NCI-H774 (cell line): ENCODE results near the gene MMD.
"Not testable (repeated sequence)": the region's sequence is repeated elsewhere in the genome, so short reads cannot be mapped to it uniquely, and the experiment has no call there.

Experiments used
- DNase-seq: peaks from one replicate; lab custom pipeline; 2025; lab: John Stamatoyannopoulos, UW

MMD gene

GRCh38 chr17:55420067-55420775 lies 1.4 kb downstream of the MMD start:
- DNase-seq = no peak

DNA sequence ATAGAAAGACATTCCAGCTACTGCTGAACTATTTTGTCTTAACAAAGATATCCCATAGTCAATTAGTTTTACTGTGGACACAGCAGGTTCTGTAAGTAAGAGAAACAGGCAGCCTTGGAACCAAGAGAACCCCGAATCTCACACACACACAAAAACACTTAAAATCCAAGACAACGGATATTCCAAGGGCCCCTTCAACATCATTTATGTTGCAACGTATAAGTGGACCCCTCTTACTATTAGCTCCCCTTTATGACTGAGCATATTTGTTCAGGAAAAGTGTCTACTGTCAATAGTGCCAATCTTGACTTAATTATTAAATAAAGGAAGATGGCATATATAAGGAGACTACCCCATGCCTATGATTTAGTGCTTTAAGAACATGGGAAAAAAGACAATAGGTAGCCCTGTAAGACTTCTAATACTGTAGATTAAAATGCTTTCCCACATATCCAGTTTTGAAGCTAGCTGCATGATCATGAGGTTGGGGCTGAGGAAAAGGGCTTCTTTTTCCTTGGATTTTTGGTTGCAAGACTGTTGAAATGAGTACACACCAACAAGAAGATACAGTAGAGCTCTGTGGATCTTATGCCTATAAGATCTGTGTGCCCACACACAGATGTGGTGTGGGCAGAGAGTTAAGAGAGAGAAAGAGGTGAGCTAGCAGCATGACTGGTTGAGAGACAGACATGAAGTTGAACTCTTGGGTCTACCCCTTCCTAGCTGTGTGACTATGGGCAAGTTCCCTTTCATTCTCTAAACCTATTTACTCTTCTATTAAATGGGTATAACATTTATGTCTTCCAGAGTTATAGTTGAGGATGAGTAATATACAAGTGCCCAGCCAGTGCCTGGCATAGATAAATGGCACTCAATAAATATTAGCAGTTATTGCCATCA lies 3.0 kb downstream of the MMD start:
- DNase-seq = no peak

- DNase-seq = no peak
Observed at GRCh38 chr17:55417411-55418268, 4.0 kb downstream of the MMD start.

DNA sequence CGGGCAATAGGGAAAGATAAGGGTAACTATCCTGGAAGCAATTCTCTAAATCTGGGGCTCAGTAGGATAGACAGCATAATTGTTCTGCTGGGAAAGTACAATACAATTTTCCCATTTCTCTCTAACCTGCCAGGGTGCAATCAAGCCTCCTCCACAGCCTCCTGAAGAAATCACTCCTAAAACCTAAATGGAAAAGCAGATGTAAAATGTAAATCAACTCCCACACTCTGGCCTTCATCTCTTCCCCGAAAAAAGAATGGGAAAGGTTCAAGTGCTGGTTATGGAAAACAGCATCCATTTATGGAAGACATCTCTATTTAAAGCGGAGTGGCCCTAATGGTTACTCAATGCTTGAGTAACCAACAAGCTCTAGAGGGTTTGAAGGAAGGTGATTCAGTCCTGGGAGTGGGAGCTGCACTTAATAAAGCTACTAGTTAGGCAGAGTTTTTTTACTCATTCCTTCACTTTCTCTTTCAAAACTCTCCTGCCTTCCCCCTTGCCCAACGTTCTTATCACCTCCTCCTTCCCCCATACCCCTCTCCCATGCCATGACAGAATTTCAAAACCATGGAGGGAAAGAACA lies 5.1 kb downstream of the MMD start:
- DNase-seq = no peak

DNA sequence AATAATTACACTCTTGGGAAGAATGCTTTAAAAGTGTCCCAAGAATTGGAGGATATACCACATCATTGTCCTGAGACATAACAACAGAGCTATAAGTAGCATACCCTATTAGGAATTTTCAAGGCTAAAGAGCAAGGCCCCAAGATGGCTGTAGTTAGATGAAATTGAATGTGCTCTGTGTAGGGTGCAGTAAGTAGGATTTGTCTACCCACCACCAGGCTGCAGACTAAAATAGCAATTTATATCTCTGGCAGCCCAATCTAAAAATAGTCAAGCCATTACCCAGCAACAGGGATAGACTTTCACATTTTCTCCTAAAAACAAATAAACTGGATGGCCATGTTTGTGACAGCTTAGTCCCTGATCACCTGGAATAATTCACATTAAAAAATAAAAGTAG lies 5.6 kb downstream of the MMD start:
- DNase-seq = no peak

- DNase-seq = no peak
Observed at GRCh38 chr17:55414983-55415382, 6.7 kb downstream of the MMD start.

DNA sequence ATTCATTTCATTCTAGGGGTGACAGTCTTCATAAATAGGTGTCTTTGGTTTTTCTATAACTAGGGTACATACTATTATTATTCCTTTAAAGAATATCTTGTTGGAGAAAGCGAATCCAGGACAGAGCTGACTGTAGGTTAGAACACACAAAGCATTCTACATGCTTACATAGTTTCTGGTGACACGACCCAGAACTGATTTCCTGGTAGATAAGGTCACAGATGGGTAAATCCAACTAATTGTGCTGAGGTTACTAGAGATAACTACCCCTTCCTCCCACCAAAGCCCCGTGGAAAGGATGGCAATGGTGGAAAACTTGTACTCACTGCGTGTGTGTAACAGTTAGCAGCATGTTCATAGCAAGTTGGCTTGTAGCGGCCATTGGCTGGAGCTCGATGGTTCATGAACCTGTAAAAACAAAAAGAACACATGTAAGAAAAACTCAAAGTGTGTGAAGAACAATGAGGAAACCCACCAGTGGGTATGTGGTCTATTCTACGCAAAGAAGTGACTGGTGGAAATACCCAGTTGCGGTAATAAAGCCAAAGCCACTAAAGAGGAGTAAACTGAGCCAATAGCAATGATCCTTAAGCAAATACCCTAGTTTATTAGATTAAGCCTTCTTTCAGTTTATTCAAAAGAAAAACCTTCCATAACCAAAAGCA lies 7.7 kb downstream of the MMD start:
- no peak for DNase-seq

- DNase-seq = no peak
Observed at GRCh38 chr17:55411463-55411855, 10.2 kb downstream of the MMD start.

- DNase-seq = no peak
Observed at GRCh38 chr17:55410722-55411462, 10.7 kb downstream of the MMD start.

- no peak for DNase-seq
Observed at GRCh38 chr17:55409030-55409800, 12.4 kb downstream of the MMD start.

GRCh38 chr17:55407641-55408566 lies 13.7 kb downstream of the MMD start:
- no peak for DNase-seq

DNA sequence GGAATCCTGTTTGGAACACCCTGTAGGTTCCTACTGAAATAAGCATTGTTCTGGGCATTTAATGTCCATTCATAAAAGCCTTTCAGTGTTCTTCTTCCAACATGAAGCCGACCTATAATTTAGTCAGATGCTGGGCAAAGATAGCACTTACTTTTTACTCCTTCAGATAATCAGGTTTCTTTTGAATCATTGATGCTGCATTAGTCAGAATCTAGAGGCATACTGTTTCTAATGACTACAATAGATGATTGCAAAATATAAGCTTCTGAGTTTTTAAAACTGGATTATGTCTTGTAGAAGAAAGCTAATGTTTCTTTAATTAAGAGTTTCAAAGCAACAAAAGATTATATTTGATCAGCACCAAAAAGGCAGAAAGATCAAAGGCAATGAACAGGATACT lies 16.0 kb downstream of the MMD start:
- no peak for DNase-seq

DNA sequence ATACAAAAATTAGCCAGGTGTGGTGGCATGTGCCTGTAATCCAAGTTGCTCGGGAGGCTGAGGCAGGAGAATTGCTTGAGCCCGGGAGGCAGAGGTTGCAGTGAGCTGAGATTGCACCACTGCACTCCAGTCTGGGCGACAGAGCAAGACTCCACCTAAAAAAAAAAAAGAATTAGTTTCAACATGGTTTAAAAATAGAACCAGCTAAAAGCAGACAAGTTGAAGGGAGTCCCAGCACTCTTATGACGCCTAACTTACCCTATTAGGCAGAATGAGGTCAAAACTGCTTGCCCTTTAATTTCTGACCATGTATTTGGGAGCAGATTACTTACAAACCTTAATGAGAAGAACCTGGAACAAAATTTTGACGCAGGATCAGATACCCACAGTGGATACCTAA lies 17.4 kb downstream of the MMD start:
- DNase-seq = not testable (repeated sequence)

- no peak for DNase-seq
Observed at GRCh38 chr17:55402374-55402773, 19.3 kb downstream of the MMD start.

DNA sequence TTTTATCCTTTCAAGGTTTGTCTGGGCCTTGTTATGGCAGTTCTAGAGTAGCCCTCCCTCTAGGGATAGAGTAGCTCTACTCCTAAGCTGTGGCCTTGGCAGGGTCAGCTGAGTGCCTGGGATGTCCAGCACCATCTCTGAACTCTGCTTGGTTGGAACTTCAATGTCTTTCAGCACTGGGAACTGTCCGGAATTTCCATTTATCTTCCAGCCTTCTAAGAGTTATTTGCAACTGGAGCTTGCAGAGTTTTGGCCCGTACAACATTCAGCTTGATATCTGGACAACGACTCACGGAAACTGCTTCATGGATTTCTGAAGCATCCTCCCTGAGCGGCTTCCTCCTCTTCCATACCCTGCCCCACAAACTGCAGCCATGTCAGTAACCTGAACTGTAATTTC lies 22.9 kb downstream of the MMD start:
- no peak for DNase-seq

GRCh38 chr17:55395803-55396505 lies 25.7 kb downstream of the MMD start:
- DNase-seq = no peak

DNA sequence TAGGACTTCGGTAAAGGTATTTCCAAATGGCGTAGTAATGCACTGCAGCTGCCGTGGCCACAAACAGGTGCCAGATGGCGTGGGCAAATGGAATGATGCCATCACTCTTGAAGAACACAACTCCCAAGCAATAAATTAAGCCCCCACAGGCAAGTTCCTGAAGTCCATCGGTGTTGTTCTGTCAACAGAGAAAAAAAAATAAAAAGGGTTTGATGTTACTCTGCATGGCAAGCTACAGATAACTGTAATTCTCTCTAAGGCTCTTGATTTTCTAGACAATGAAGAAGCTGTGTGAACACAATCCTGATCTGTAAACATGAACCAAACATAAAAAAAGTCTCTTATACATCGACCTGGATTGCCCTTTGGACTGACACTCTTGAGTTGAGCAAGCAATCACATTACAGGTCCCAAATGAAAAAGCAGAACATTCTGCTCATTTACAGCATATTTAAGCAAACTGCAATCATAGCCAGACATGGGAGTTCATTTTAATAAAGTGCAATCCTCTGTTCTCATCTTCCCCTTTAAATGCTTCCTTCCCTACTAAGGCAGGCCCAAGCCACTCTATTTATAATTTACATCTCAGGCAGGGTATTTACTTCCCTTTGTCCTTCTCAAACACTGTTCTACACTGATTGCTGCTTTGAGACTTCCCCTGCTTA lies 27.1 kb downstream of the MMD start:
- no peak for DNase-seq
